Hepatocyte (in vitro differentiated cells): ENCODE data around the gene CDK14. TPM values are rescaled to one million over a fixed set of nuclear protein-coding genes. Genes with fewer than 3 reads are reported as not detected.

Experiments used
- DNase-seq: peaks from one replicate; pipeline ENCODE4 v3.0.0-alpha.2; 2016; ENCODE audit warnings: low spot score
- H2AFZ ChIP-seq: fragments of 200-600 bp; sonication (generic); 2 replicates; pipeline ENCODE4 v1.6.0; 2016; ENCODE audit warnings: antibody characterized with exemption, mild to moderate bottlenecking
- H3K27ac ChIP-seq: fragments of 200-600 bp; sonication (generic); 2 replicates; pipeline ENCODE4 v1.5.1; 2016; ENCODE audit warnings: mild to moderate bottlenecking
- H3K27me3 ChIP-seq: fragments of 200-600 bp; sonication (generic); 2 replicates; pipeline ENCODE4 v1.6.1; 2016
- H3K36me3 ChIP-seq: fragments of 200-600 bp; sonication (generic); replicated peaks from 2 replicates; pipeline ENCODE4 v1.5.1; 2016; ENCODE audit warnings: low read depth; ENCODE audit not compliant: insufficient read depth
- H3K4me1 ChIP-seq: fragments of 200-600 bp; sonication (generic); 2 replicates; pipeline ENCODE4 v1.5.1; 2016; ENCODE audit warnings: mild to moderate bottlenecking, moderate library complexity; ENCODE audit not compliant: insufficient read depth
- H3K4me2 ChIP-seq: fragments of 200-600 bp; sonication (generic); 2 replicates; pipeline ENCODE4 v1.6.0; 2016
- H3K4me3 ChIP-seq: fragments of 200-600 bp; sonication (generic); 2 replicates; pipeline ENCODE4 v1.5.1; 2016; ENCODE audit warnings: mild to moderate bottlenecking
- H3K79me2 ChIP-seq: fragments of 200-600 bp; sonication (generic); 2 replicates; pipeline ENCODE4 v1.6.0; 2017; ENCODE audit warnings: mild to moderate bottlenecking
- H3K9me2 ChIP-seq: fragments of 200-600 bp; sonication (generic); replicated peaks from 2 replicates; pipeline ENCODE4 v1.6.0; 2017; ENCODE audit warnings: mild to moderate bottlenecking; ENCODE audit not compliant: insufficient read depth
- H3K9me3 ChIP-seq: fragments of 200-600 bp; sonication (generic); 2 replicates; pipeline ENCODE4 v1.5.1; 2016; ENCODE audit warnings: low read depth, mild to moderate bottlenecking
- H4K20me1 ChIP-seq: fragments of 200-600 bp; sonication (generic); 2 replicates; pipeline ENCODE4 v1.6.0; 2016; ENCODE audit warnings: mild to moderate bottlenecking; ENCODE audit not compliant: insufficient read depth, poor library complexity, severe bottlenecking
- EZH2 ChIP-seq: fragments of 200-600 bp; sonication (generic); IDR thresholded peaks from 2 replicates; pipeline ENCODE4 v1.6.1; 2016; ENCODE audit warnings: antibody characterized with exemption, mild to moderate bottlenecking, borderline replicate concordance
- EZH2phosphoT487 ChIP-seq: fragments of 200-600 bp; sonication (generic); IDR thresholded peaks from one replicate; pipeline ENCODE4 v1.6.1; 2018; ENCODE audit warnings: antibody characterized with exemption, mild to moderate bottlenecking, low read depth, moderate library complexity; ENCODE audit not compliant: unreplicated experiment, severe bottlenecking
- WGBS: methylation state at CpG from one replicate; pipeline ENCODE4 v1.1.6; 2016; ENCODE audit warnings: low lambda C conversion rate; ENCODE audit errors: missing lambda C conversion rate; 5-methylcytosine and 5-hydroxymethylcytosine counted together
- polyA plus RNA-seq: library from polyadenylated mRNA; unstranded; fragments of >200 nt; fragmentation: Nextera tagmentation; extraction: Ambion mirVana; gene quantifications from 2 replicates; pipeline ENCODE4 v1.2.1, GENCODE V29; 2016
- total RNA-seq: library from RNA; depleted of rRNA; stranded (reverse); fragments of >200 nt; gene quantifications from 2 replicates; pipeline ENCODE4 v1.2.3, GENCODE V29; 2014
- TF ChIP-seq, protein P1 (sequence below): fragments of 200-600 bp; sonication (generic); IDR thresholded peaks from 2 replicates; pipeline ENCODE4 v1.5.1; 2016; ENCODE audit warnings: antibody characterized with exemption, mild to moderate bottlenecking; ENCODE audit not compliant: poor library complexity

CDK14 gene
- total and polyA plus RNA-seq, 2 experiments from 2014 or later, result 8.6 to 23.5 TPM

DNA sequence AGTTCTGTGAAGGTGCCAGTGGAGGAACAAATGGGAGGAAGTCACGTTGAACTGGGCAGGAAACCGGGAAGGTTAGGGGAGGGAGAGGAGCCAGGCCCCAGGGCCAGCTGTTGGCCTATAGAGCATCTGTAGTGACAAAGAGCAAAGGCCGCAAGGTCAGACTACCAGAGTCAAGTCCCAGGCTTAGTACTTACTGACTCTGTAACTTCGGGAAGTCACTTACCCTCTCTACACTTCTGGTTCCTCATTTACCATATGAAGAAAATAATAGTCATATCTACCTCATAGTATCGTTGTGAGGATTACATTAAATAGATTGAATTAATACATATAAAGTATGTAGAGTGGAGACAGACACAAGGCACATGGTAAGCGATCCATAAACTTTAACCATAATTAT is 566.3 kb downstream of the CDK14 start:
- no peaks in the 10 kb centered on the region for H3K4me1 ChIP-seq
- no peak for DNase-seq
- no peaks in the 10 kb centered on the region for H3K27me3 ChIP-seq
- H3K4me3 ChIP-seq, result no peak overlapping the region
- H4K20me1 ChIP-seq, result no peaks in the 10 kb centered on the region
- TF ChIP-seq EZH2phosphoT487 (no peak), EZH2 (no peak)
- no peak overlapping the region for H3K27ac ChIP-seq
- H3K79me2 ChIP-seq, result no peaks in the 10 kb centered on the region
- H3K9me3 ChIP-seq, result no peaks in the 10 kb centered on the region
- H3K4me2 ChIP-seq, result no peak overlapping the region
- 76% methylated on average over 6 of the region's 6 CpGs for WGBS
- no peaks in the 10 kb centered on the region for H3K36me3 ChIP-seq
- H2AFZ ChIP-seq, result no peak overlapping the region
- no peaks in the 10 kb centered on the region for H3K9me2 ChIP-seq

DNA sequence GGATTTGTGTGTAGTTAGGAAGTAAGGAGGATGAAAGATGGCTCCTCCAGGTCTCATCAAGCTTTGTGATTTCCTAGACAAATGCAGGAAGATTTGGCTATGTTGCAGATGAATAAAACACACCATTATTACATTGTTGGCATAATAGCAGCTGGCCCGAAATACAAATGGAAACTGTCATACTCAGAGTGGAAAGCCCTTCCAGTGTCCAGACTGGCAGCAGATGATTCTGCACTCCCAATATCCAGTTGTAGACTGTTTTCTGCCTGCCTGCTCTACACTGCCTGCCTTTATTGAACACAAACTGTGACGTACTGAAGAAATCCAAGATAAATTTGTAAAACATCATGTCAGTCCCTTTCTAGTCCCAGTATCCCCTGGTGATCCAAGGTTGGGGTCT is 568.4 kb downstream of the CDK14 start:
- Histone ChIP-seq H3K4me3 (no peak overlapping the region), H4K20me1 (no peaks in the 10 kb centered on the region), H3K27ac (peak overlapping the region; percentile 47), H3K4me2 (no peak overlapping the region), H2AFZ (no peak overlapping the region), H3K27me3 (no peaks in the 10 kb centered on the region), H3K36me3 (no peaks in the 10 kb centered on the region), H3K9me3 (no peaks in the 10 kb centered on the region), H3K4me1 (no peaks in the 10 kb centered on the region), H3K9me2 (no peaks in the 10 kb centered on the region), H3K79me2 (no peaks in the 10 kb centered on the region)
- 96% methylated on average over 2 of the region's 2 CpGs for whole genome bisulfite sequencing
- no peak for TF ChIP-seq EZH2phosphoT487
- no peak for DNase-seq

DNA sequence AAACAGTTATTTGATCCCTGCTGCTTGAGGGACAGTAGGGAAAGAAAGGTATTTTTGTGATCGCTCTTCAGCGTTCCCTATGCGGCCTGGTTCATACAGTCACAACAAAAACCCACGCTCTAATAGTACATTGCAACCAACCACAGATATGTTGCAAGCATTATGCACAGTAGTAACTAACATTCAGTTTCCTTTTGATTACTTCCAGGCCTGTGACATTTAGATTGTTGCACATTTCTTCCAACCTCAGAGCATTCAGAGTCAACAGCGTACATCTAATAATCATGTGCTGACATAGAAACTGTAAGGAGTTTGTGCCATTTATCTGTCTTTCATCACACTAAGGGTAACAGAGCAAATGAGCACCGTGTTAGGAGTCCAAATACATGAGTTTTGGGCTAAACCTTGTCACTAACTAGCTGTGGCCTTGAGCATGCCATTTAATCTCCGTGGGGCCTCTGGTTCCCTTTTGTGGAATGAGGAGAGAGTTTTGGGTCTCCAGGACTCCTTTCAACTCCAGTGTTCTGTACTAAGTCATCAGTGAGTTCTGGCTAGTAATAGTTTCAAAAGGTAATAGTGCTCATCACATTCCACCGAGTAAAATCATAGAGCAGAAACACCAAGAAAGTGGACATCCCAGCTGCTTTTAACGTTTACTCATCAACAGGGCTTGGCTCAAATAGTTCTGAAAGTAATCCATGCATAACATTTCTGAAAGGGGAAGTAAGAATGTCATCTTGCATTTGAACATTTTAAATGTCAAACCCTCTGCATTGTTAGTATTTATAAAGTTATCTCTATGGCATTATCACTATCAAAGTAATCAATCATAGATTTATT is 569.1 kb downstream of the CDK14 start:
- H3K4me2 ChIP-seq, result no peak overlapping the region
- no peaks in the 10 kb centered on the region for H3K9me3 ChIP-seq
- H4K20me1 ChIP-seq, result no peaks in the 10 kb centered on the region
- no peak for DNase-seq
- no peaks in the 10 kb centered on the region for H3K79me2 ChIP-seq
- no peaks in the 10 kb centered on the region for H3K4me1 ChIP-seq
- no peak overlapping the region for H3K4me3 ChIP-seq
- WGBS, result 79% methylated on average over 9 of the region's 9 CpGs
- no peaks in the 10 kb centered on the region for H3K27me3 ChIP-seq
- TF ChIP-seq, protein P1, sequence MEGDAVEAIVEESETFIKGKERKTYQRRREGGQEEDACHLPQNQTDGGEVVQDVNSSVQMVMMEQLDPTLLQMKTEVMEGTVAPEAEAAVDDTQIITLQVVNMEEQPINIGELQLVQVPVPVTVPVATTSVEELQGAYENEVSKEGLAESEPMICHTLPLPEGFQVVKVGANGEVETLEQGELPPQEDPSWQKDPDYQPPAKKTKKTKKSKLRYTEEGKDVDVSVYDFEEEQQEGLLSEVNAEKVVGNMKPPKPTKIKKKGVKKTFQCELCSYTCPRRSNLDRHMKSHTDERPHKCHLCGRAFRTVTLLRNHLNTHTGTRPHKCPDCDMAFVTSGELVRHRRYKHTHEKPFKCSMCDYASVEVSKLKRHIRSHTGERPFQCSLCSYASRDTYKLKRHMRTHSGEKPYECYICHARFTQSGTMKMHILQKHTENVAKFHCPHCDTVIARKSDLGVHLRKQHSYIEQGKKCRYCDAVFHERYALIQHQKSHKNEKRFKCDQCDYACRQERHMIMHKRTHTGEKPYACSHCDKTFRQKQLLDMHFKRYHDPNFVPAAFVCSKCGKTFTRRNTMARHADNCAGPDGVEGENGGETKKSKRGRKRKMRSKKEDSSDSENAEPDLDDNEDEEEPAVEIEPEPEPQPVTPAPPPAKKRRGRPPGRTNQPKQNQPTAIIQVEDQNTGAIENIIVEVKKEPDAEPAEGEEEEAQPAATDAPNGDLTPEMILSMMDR, result no peak
- no peak for TF ChIP-seq EZH2phosphoT487
- TF ChIP-seq EZH2, result no peak
- H3K27ac ChIP-seq, result peak overlapping the region; percentile 56
- no peaks in the 10 kb centered on the region for H3K9me2 ChIP-seq
- no peaks in the 10 kb centered on the region for H3K36me3 ChIP-seq
- H2AFZ ChIP-seq, result no peak overlapping the region

DNA sequence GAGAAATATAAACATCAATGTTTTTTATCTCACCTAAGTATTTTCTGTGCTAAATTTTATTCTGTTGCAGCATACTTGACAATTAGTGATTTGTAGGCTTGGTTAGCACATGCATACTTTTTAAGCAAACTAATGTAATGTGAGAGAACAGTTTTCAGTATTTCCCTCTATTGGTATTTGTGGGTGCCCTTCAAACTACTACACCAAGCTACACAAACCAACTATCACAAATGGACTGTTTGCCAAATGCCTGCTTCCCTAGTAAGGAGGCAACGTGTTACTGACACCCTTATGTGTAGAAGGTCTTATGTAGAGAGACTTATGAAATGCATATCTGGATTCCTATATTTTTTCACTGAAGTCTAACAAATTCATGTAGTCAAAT is 569.7 kb downstream of the CDK14 start:
- Histone ChIP-seq H3K9me3 (no peaks in the 10 kb centered on the region), H3K27ac (no peak overlapping the region), H3K36me3 (no peaks in the 10 kb centered on the region), H3K9me2 (no peaks in the 10 kb centered on the region), H3K27me3 (no peaks in the 10 kb centered on the region), H4K20me1 (no peaks in the 10 kb centered on the region), H2AFZ (no peak overlapping the region), H3K4me3 (no peak overlapping the region), H3K4me2 (no peak overlapping the region), H3K79me2 (no peaks in the 10 kb centered on the region), H3K4me1 (no peaks in the 10 kb centered on the region)
- WGBS, result 76% methylated on average over 1 of the region's 1 CpG
- no peak for TF ChIP-seq EZH2
- TF ChIP-seq EZH2phosphoT487, result no peak
- TF ChIP-seq, protein P1, result no peak
- DNase-seq, result no peak
